SW480 (cell line): ENCODE results near the gene USP21.
A peak's percentile ranks its signal among the peaks of the same experiment; 100 is the strongest.

Experiments
- DNase-seq: peaks from one replicate; pipeline ENCODE4 v3.0.0-alpha.2; 2016; ENCODE audit warnings: low spot score

USP21 gene

GRCh38 chr1:161171191-161171590 lies 11.9 kb downstream of the USP21 start:
- DNase-seq: no peak

- DNase-seq: no peak
Observed at GRCh38 chr1:161171696-161172095, 12.4 kb downstream of the USP21 start.

DNA sequence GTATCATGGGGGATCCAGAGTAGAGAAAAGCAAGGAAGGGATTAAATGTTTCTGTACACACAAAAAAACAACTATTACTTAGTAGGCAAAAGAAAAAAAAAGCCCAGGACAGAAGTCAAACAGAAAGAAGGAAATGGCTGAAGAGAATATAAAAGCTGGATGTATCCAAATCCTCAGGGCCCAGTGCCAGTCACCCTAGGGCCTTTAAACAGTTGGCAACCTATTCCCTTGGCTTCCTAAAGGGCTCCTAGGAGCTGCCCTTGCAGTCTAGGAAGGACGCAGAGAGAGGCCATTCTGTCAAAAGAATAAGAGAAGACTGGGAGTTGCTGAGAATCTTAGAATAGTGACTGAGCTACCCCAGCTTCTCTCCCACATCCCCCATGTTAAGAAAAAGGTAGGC lies 13.0 kb downstream of the USP21 start:
- no peak for DNase-seq

GRCh38 chr1:161172776-161173376 lies 13.6 kb downstream of the USP21 start:
- DNase-seq: no peak

DNA sequence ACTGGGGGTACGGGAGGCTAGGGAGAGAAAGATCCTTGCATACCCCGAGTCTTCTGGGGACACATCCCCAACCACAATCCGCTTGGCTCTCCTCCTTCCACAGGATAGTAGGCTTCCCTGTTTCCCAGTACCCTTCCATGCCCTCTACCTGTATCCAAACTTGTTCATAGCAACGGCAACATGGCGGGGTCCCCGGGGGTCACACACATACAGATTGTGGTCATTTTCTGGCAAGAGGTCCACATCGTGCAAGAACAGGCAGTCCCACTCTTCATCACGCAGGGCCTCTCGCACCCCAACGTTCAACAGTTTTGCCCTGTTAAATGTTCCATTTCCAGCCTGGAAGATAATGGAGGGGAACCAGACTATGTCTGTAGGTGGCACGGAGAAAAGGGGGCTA lies 14.4 kb downstream of the USP21 start:
- no peak for DNase-seq

DNA sequence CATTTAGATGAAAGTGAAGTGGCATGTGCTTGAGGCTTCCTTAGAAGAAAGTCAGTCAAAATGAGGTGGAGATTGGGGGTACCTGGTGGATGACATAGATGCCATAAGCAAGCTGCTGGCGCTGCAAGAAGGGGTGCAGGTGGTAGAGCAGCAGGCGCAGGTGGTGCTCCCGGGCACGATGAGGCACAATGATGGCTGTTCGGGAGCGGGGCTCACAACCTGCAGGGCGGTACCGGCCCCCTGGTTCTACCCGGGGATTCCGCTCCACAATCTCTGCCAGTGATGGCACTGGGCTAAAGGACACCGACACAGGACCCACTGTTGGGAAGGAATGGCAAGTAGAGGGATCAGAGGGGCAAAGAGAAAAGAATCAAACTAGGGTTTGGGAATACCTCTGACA lies 15.6 kb downstream of the USP21 start:
- DNase-seq: no peak

- no peak for DNase-seq
Observed at GRCh38 chr1:161175771-161176453, 16.6 kb downstream of the USP21 start.

DNA sequence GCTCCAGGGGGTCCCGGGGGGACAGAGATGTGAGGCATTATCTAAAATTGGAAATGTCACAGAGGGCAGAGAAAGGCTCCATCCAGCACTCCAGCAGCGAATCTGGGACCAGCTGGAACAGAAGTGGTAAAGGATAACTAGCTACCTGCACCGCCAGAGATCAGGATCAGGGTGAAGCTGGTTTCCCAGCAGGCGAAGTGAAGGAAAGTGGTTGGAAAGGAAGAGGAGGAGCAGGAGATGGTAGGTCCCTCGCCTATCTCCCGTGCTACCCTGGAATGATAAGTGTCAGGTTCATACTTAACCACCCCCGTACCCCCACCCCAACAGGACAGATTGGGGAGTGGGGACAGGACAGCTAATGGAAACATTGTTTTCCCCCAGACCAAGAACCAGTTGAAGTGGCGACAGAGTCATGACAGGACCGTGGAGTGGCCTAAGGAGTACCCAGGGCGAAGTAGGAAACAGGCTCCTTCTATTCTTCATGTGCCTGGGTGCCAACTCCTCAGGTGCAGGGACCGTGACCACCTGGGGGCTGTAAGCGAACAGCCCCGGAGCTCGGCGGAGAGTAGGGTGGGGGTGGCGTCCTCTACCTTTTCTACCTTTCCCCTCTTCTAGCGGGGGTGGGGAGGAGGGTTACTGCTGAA lies 17.3 kb downstream of the USP21 start:
- DNase-seq: no peak

DNA sequence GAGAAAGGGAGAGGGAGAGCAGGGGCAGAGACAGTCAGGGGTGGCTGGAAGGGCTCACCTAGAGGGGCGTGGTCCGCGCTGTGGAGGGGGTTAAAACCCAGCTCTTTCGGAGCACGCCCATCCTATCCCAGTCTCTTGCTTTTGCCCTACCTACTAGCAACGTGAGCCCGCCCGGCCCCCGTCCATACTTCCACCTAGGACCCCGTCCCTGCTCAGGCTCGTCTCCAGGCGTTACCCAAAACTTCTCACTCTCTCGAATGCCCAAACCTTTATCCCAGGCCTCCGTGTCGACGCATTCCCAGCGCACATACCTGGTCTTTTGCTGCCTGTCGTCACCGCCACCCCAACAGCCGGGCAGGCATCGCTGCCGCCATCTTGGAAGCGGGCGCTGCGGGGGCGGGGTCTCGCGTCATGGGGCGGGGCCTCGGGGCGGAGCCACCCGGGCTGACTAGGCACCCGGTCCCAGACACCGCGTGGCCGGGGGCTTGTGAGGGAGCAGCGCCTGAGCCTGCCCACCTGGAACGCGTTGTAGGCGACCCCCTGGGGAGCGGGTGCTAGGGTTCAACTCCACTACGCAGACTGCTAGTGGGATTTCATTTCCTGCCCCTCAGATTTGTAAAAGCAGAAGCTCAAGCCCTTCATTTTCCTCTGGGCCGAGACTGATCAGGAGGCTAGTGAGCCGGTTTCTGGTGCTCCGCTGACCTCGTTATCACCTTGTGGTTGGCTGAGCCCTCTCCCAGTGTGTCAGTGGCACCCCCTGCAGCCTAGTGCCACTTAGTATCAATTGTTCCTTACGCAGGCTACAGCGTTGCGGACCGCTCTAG lies 18.0 kb downstream of the USP21 start, which contains the start of gene B4GALT3:
B4GALT3 (minus strand) TSS at position 396 of the 824 bp plus-strand sequence. CDS start 1,447 bp downstream, outside the sequence.
- DNase-seq: peak; percentile 92

DNA sequence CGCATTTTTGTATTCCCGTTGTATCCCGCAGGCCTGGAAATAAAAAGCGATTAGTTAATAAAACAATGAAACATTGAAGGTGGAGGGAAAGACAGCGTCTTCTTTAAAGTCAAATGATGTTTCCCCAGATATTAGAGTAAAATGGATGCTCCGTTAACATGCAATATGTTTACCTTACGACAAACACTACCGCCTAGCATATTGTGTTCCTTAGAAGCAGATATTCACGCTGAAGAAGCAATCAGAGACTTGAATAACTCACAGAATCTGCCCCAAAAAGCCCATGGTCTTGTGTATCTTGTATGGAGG lies 18.6 kb downstream of the USP21 start:
- DNase-seq: no peak

DNA sequence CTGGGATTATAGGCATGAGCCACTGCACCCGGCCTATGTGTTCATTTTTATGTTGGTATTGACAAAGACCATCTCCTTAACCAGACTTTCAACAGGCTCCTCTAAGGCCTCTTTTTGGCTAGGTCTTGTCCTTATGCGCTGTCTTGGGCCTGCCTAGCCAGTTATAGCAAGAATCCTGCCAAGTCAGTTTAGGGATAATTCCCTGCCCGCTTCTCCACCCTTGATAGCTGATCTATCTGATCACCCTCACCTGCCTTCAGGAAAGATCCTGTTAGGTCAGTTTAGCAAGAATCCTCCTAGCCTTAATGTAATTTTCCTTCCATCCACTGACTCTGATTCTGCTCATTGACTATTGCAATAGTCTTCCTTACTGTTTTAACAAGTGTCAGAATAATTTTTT lies 20.4 kb downstream of the USP21 start:
- DNase-seq: no peak

DNA sequence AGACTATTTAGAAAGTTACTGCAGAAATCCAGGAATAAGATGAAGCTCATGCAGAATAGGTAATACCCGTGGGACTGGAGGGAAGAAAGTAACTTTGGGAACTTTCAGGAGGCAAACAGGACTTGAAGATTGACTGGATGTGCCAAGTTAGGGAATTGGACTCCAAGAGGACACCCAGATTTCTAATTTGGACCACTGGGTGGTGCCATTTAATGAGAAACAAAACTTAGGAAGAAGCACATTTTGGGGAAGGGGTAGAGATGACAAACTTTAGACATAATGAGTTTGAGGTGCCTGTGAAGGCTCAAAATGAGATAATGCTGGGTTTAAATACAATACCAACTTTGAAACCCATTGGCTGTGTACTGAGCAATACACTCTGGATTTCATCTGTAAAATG lies 21.3 kb downstream of the USP21 start:
- DNase-seq: no peak

DNA sequence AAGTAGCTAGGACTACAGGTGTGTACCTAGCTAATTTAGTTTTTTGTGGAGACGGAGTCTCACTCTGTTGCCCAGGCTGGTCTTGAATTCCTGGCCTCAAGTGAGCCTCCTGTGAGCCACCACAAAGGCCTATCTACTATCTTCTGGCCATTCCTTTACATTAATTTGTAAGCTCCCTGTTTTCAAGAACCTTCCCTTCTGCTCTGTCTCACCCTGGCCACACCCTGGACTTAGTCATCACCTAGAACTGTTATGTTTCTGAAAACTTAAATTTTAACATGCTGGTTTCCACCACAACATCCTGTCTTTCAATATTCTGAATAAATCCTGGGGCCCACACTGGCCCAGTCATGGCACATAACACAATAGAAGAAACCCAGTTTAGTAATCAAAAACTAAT lies 22.9 kb downstream of the USP21 start:
- DNase-seq: peak; percentile 40

GRCh38 chr1:161185282-161185682 lies 26.0 kb downstream of the USP21 start:
- DNase-seq: no peak

- no peak for DNase-seq
Observed at GRCh38 chr1:161185732-161186311, 26.5 kb downstream of the USP21 start.

DNA sequence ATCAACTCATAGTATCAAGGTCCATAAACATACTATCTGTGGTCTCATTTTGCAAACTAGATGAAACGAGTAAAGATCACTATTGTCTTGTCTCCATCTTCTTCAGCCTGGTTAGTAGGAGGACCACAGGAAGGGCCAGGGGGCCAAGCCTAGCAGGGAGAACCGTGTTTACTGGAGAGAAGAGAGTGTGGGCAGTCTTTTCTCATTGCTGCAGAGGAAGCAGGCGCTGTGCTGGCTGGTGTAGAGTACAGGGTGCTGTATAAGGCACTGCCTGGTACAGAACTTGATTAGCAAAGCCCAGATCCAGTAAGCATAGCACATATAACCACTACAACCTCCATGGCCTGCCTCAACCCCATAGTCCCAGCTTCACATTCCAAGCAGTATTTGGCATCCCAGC lies 28.0 kb downstream of the USP21 start:
- DNase-seq: no peak

DNA sequence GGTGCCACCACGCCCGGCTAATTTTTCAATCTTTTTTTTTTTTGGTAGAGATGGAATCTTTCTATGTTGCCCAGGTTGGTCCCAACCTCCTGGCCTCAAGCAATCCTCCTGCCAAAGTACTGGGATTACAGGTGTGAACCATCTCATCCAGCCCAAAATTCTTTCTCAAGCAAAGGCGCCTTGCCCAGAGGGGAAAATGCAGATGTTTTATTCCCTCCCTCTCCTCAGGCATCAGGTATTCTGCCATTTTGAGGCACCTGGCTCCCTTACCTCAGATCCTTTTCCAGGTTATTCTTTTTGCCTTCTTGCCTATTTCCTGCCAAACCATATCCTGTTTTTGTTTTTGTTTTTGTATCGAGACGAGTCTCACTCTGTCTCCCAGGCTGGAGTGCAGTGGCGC lies 29.1 kb downstream of the USP21 start:
- DNase-seq: no peak

DNA sequence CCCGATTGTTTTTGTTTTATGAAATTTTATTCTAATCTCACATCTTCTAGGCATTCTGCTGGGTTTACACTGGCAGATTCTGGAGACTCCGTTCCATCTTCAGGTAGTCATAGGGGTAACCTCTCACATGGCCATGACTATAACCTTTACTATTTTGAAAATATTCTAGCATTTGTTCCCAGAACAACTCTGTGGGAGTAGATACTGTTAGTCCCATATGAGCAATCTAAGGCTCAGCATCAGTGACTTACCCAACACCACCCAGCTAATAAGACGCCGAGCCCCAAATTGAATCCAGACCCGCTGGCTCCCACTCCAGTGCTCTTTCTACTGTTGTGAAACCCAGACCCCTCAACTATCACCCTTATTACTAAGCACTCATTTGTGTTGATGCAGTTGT lies 29.7 kb downstream of the USP21 start:
- DNase-seq: no peak

- DNase-seq: no peak
Observed at GRCh38 chr1:161190962-161191521, 31.7 kb downstream of the USP21 start.

GRCh38 chr1:161191971-161192370 lies 32.7 kb downstream of the USP21 start:
- DNase-seq: no peak

DNA sequence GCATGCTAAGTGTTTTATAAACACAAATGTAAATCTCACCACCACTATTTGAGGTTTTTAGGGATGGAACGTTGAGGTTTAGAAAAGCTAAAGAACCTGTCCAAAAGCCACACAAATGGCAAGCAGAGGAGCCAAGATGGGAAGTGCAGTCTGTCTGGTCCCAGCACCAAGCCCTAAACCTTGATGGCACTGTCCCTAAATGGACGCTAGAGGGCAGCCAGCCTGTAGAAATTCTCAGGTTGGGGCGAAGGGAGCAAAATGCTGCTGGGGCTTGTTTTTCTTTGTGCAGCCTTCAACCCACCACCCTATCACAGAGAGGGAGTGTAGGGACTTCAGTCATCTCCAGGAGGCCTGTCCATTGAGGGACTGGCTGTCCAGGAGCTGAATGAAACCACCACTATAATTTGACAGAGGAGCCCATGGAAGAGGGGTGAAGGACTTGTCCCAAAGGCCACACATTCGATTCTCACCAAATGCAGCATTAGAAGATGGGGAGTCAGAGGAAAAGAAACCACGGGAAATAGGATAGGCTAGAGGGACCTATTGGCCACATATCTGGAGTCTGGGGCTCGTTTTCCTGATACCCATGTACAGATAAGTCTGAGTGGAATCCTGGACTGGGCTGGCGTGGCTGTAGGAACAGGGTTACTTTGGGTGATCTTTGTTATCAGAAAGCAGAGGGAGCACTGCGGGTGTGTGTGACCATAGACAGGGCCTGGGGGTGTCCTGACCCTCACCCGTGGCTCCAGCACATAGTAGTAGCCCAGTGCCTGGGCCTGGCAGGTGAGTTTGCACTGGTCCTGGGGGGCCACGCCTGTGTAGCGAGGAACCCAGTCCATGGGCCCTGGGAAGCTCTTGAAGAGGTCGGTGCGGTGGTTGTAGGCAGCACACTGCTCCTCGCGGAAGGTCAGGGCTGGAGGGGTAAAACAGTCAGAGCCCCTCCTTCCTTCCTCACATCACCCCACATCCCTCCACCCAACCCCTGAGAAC lies 33.5 kb downstream of the USP21 start:
- DNase-seq: peak; percentile 62
